Rectal smooth muscle tissue (tissue), 1 donor: ENCODE measurements around the gene KIF5B.
"Not testable (repeated sequence)": the region's sequence is repeated elsewhere in the genome, so short reads cannot be mapped to it uniquely, and the experiment has no call there.

Experiments
- H3K27ac ChIP-seq: one replicate; pipeline ENCODE4 v1.7.0; 2013; ENCODE audit warnings: low read depth, low read length, inconsistent platforms
- H3K27me3 ChIP-seq: one replicate; pipeline ENCODE4 v1.7.0; 2013; ENCODE audit warnings: low read length; ENCODE audit not compliant: control insufficient read depth, insufficient read depth
- H3K36me3 ChIP-seq: one replicate; pipeline ENCODE4 v1.7.0; 2013; ENCODE audit warnings: low read length; ENCODE audit not compliant: control insufficient read depth, insufficient read depth
- H3K4me1 ChIP-seq: one replicate; pipeline ENCODE4 v1.7.0; 2013; ENCODE audit warnings: low read length; ENCODE audit not compliant: control insufficient read depth, insufficient read depth
- H3K4me3 ChIP-seq: one replicate; pipeline ENCODE4 v1.7.0; 2013; ENCODE audit warnings: low read length
- H3K9ac ChIP-seq: one replicate; pipeline ENCODE4 v1.7.0; 2013; ENCODE audit warnings: low read length

Gene KIF5B

GRCh38 chr10:32073659-32074058 is 17.4 kb upstream of the KIF5B start:
- no peaks in the 10 kb centered on the region for H3K27me3 ChIP-seq
- H3K9ac ChIP-seq, result no peak overlapping the region
- H3K27ac ChIP-seq, result no peak overlapping the region
- H3K4me1 ChIP-seq, result no peaks in the 10 kb centered on the region
- no peaks in the 10 kb centered on the region for H3K36me3 ChIP-seq
- no peak overlapping the region for H3K4me3 ChIP-seq

GRCh38 chr10:32073128-32073527 is 16.9 kb upstream of the KIF5B start:
- Histone ChIP-seq H3K27ac (no peak overlapping the region), H3K4me3 (no peak overlapping the region), H3K4me1 (no peaks in the 10 kb centered on the region), H3K36me3 (no peaks in the 10 kb centered on the region), H3K27me3 (no peaks in the 10 kb centered on the region), H3K9ac (no peak overlapping the region)

GRCh38 chr10:32072025-32072800 is 16.0 kb upstream of the KIF5B start:
- H3K4me1 ChIP-seq, result no peaks in the 10 kb centered on the region
- no peak overlapping the region for H3K27ac ChIP-seq
- no peaks in the 10 kb centered on the region for H3K27me3 ChIP-seq
- no peaks in the 10 kb centered on the region for H3K36me3 ChIP-seq
- no peak overlapping the region for H3K9ac ChIP-seq
- H3K4me3 ChIP-seq, result no peak overlapping the region

DNA sequence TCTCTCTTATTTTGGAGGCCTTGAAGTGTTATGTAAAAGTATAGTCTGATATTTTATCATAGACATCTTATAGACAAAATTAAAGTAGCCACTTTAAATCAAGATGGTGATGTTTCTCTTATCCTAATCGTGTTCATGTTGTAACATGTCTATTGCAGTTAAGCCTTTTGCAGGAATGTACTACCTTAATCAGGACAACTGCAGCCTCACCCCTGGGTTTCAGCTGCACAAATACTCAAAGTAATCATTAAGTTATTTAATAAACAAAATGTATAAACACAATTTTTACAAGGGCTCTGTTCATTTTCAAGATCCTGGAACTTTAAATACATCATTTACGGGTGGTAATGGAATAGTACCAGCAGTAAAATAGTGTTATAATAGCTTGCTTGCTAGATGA is 14.4 kb upstream of the KIF5B start:
- Histone ChIP-seq H3K4me1 (no peaks in the 10 kb centered on the region), H3K27ac (no peak overlapping the region), H3K9ac (no peak overlapping the region), H3K36me3 (no peaks in the 10 kb centered on the region), H3K27me3 (no peaks in the 10 kb centered on the region), H3K4me3 (no peak overlapping the region)

DNA sequence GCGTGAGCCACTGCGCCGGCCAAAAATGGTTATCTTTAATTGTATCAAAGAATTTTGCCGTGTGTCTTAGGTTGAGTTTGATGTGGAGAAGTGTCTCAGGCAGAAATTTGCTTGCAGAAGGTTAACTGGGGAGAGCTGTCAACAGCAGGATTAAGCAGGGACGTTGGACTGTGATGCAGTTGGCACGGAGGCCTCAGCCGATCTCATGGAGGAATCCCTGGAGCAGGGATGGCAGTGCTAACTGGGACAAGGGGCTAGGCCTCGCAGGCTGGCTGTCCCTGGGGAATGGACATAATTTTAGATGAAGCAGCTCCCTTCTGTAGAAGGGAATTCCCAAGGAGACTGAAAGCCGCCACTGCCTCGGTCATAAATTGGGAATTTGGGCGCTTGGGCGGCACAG is 12.3 kb upstream of the KIF5B start:
- Histone ChIP-seq H3K27ac (no peak overlapping the region), H3K27me3 (no peaks in the 10 kb centered on the region), H3K36me3 (no peaks in the 10 kb centered on the region), H3K4me3 (no peak overlapping the region), H3K4me1 (no peaks in the 10 kb centered on the region), H3K9ac (no peak overlapping the region)

DNA sequence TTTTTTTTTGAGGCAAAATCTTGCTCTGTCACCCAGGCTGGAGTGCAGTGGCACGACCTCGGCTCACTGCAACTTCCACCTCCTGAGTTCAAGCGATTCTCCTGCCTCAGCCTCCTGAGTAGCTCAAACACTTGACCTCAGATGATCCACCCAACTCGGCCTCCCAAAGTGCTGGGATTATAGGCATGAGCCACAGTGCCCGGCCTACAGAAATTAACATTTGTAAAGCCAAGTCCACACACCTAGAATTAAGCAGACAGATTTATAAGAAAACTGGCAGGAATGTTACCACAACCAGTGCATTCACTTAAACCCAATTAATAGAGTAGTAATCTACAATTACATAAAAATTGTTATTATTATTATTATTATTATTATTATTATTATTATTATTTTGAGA is 11.7 kb upstream of the KIF5B start:
- not testable (repeated sequence) for H3K9ac ChIP-seq, H3K27me3 ChIP-seq, H3K4me3 ChIP-seq, H3K27ac ChIP-seq, H3K4me1 ChIP-seq, H3K36me3 ChIP-seq

GRCh38 chr10:32065856-32066255 is 9.6 kb upstream of the KIF5B start:
- Histone ChIP-seq H3K27ac (no peak overlapping the region), H3K4me1 (no peaks in the 10 kb centered on the region), H3K4me3 (no peak overlapping the region), H3K36me3 (no peaks in the 10 kb centered on the region), H3K9ac (no peak overlapping the region), H3K27me3 (no peaks in the 10 kb centered on the region)

GRCh38 chr10:32061440-32061839 is 5.2 kb upstream of the KIF5B start:
- Histone ChIP-seq H3K36me3 (no peaks in the 10 kb centered on the region), H3K9ac (no peak overlapping the region), H3K4me1 (no peaks in the 10 kb centered on the region), H3K27ac (no peak overlapping the region), H3K27me3 (no peaks in the 10 kb centered on the region), H3K4me3 (no peak overlapping the region)

GRCh38 chr10:32060347-32060746 is 4.1 kb upstream of the KIF5B start:
- H3K4me3 ChIP-seq, result no peak overlapping the region
- no peak overlapping the region for H3K27ac ChIP-seq
- H3K4me1 ChIP-seq, result no peaks in the 10 kb centered on the region
- no peaks in the 10 kb centered on the region for H3K27me3 ChIP-seq
- H3K9ac ChIP-seq, result no peak overlapping the region
- no peaks in the 10 kb centered on the region for H3K36me3 ChIP-seq

DNA sequence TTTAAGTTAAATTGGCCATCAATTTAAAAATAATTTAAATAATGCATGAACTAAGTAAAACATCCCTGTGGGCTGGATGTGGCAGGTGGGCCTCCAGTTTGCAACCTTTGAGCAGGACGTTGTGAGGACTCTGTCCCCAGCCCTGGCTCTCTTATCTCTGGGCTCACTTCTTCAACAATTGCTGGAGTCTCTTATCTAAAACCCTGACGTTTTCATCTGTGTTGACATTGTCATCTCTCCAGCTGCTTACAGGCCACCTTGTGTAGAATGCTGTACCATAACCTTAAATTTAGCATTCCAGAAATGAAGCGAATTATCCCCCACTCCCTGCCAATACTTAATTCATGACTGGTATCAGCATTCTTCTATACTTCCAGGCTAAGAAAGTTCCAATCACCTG is 3.2 kb upstream of the KIF5B start:
- H3K27me3 ChIP-seq, result no peaks in the 10 kb centered on the region
- no peaks in the 10 kb centered on the region for H3K36me3 ChIP-seq
- H3K4me1 ChIP-seq, result peaks cover 3% of the 10 kb centered on the region
- H3K27ac ChIP-seq, result no peak overlapping the region
- no peak overlapping the region for H3K9ac ChIP-seq
- no peak overlapping the region for H3K4me3 ChIP-seq

DNA sequence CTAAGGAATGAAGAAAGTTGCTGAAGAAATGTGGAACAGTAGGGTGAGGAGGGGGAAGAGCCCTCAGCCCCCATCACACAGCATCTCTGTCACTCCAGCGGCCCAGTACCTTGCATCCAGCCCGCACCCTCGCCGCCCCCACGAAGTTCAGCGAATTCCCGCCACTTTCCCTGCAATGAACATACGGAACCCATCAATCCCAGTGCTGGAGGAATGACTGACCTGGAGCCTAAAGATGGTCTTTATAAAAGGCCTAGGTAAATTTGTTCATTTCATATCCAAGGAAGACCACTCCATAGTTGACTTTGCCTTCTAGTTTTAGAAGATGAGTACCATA is 779 bp upstream of the KIF5B start:
- H3K4me1 ChIP-seq, result peaks cover 5% of the 10 kb centered on the region
- H3K36me3 ChIP-seq, result no peaks in the 10 kb centered on the region
- H3K9ac ChIP-seq, result no peak overlapping the region
- no peaks in the 10 kb centered on the region for H3K27me3 ChIP-seq
- H3K27ac ChIP-seq, result peak overlapping the region; percentile 91
- peak overlapping the region; percentile 90 for H3K4me3 ChIP-seq

DNA sequence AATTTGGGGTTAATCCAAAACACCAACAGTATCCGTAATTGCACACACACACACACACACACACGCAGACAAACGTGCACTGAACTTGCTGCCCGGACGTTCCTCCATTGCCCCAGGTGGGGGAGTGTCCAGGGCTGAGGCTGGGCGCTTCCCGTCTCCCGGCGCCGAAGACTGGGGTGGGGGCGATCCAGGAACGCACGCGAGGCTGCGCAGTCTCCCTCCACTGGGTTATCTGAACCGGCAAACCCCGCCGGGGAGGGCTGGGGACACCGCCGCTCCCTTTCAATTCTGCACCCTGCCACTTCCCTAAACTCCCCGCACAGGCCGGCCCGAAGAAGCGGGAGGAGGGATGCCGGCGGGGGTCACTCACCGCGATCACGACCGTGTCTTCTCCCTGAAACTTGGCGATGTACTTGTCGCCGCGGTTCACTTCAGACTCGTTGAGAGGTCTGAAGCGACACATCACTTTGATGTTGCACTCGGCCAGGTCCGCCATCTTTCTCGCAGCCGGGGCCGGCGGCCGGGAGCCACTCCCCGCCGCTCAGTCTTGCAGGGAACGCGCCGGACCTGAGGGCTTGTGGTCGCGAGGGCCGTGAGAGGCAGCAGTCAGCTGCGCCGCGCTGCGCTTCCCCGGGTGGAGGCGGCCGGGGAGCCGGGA is 618 bp downstream of the KIF5B start:
- Histone ChIP-seq H3K36me3 (no peaks in the 10 kb centered on the region), H3K9ac (peak overlapping the region; percentile 71), H3K4me1 (peaks cover 15% of the 10 kb centered on the region), H3K27me3 (no peaks in the 10 kb centered on the region), H3K27ac (peak overlapping the region; percentile 91), H3K4me3 (peak overlapping the region; percentile 90)

- H3K4me3 ChIP-seq, result peak overlapping the region; percentile 90
- no peaks in the 10 kb centered on the region for H3K36me3 ChIP-seq
- no peak overlapping the region for H3K9ac ChIP-seq
- peak overlapping the region; percentile 91 for H3K27ac ChIP-seq
- peaks cover 29% of the 10 kb centered on the region for H3K4me1 ChIP-seq
- no peaks in the 10 kb centered on the region for H3K27me3 ChIP-seq
These were observed 2.1 kb downstream of the KIF5B start for GRCh38 chr10:32054094-32054493.
